Mesenchymal stem cell (in vitro differentiated cells and primary cell): ENCODE measurements around the gene BMPER.

Experiments used
- DNase-seq: peaks from one replicate; pipeline ENCODE4 v3.0.0-alpha.2; 2013
- H2AFZ ChIP-seq: one replicate; pipeline ENCODE4 v1.6.1; 2013; ENCODE audit warnings: low read depth, mild to moderate bottlenecking, control low read depth, inconsistent platforms, low read length, moderate library complexity
- H2AK5ac ChIP-seq: 2 replicates; pipeline ENCODE4 v1.6.1; 2013; ENCODE audit warnings: low read length, moderate library complexity, mild to moderate bottlenecking, inconsistent platforms; ENCODE audit not compliant: severe bottlenecking
- H2BK120ac ChIP-seq: one replicate; pipeline ENCODE4 v1.6.1; 2013; ENCODE audit warnings: low read depth, mild to moderate bottlenecking, inconsistent platforms, low read length, moderate library complexity
- H2BK12ac ChIP-seq, 2 experiments: one replicate each; pipeline ENCODE4 v1.6.1; 2013; ENCODE audit warnings: inconsistent platforms in 2 of 2, low read length in 2 of 2, mild to moderate bottlenecking in 2 of 2, moderate library complexity in 2 of 2, control low read depth in 1 of 2
- H2BK15ac ChIP-seq: one replicate; pipeline ENCODE4 v1.6.1; 2013; ENCODE audit warnings: mild to moderate bottlenecking, low read depth, inconsistent platforms; ENCODE audit not compliant: poor library complexity, severe bottlenecking
- H2BK5ac ChIP-seq: 2 replicates; pipeline ENCODE4 v1.6.1; 2013; ENCODE audit warnings: low read depth, mild to moderate bottlenecking, low read length, control low read depth, inconsistent platforms; ENCODE audit not compliant: poor library complexity, severe bottlenecking
- H3K14ac ChIP-seq, 2 experiments: one replicate each; pipeline ENCODE4 v1.6.1; 2013; ENCODE audit warnings: inconsistent platforms in 2 of 2, low read length in 2 of 2, control low read depth in 1 of 2, mild to moderate bottlenecking in 1 of 2, moderate library complexity in 1 of 2
- H3K18ac ChIP-seq, 2 experiments: one replicate each; pipeline ENCODE4 v1.6.1; 2013; ENCODE audit warnings: inconsistent platforms in 2 of 2, low read length in 2 of 2, control low read depth in 1 of 2, low read depth in 1 of 2, mild to moderate bottlenecking in 1 of 2
- H3K23ac ChIP-seq, 2 experiments: one replicate each; pipeline ENCODE4 v1.6.1; 2013; ENCODE audit warnings: inconsistent platforms in 2 of 2, low read length in 2 of 2, mild to moderate bottlenecking in 2 of 2, moderate library complexity in 2 of 2, control low read depth in 1 of 2
- H3K27ac ChIP-seq: 2 replicates; pipeline ENCODE4 v1.5.1; 2013; ENCODE audit warnings: mild to moderate bottlenecking, moderate library complexity, low read length, control low read depth, inconsistent platforms; ENCODE audit not compliant: poor library complexity, severe bottlenecking
- H3K27me3 ChIP-seq, 2 experiments: 2 replicates each; pipeline versions ENCODE4 v1.6.1 to v1.7.0; 2013; ENCODE audit warnings: low read length in 2 of 2, mild to moderate bottlenecking in 2 of 2, moderate library complexity in 2 of 2, control low read depth in 1 of 2, inconsistent platforms in 1 of 2; ENCODE audit not compliant: control insufficient read depth in 1 of 2, insufficient read depth in 1 of 2
- H3K36me3 ChIP-seq, 2 experiments: 2 replicates each; pipeline versions ENCODE4 v1.6.1 to v1.7.0; 2013; ENCODE audit warnings: low read length in 2 of 2, control low read depth in 1 of 2, inconsistent platforms in 1 of 2, low read depth in 1 of 2, mild to moderate bottlenecking in 1 of 2; ENCODE audit not compliant: insufficient read depth in 2 of 2, control insufficient read depth in 1 of 2
- H3K4ac ChIP-seq, 2 experiments: one replicate each; pipeline ENCODE4 v1.6.1; 2013; ENCODE audit warnings: inconsistent platforms in 2 of 2, low read length in 2 of 2, mild to moderate bottlenecking in 2 of 2, moderate library complexity in 2 of 2, control low read depth in 1 of 2, low read depth in 1 of 2
- H3K4me1 ChIP-seq: 2 replicates; pipeline ENCODE4 v1.6.1; 2013; ENCODE audit warnings: low read depth, low read length, control low read depth; ENCODE audit not compliant: control insufficient read depth, insufficient read depth
- H3K4me2 ChIP-seq: 2 replicates; pipeline ENCODE4 v1.6.1; 2013; ENCODE audit warnings: low read length, mild to moderate bottlenecking, inconsistent platforms; ENCODE audit not compliant: poor library complexity, severe bottlenecking
- H3K4me3 ChIP-seq, 2 experiments: 2 replicates each; pipeline versions ENCODE4 v1.5.1 to v1.7.0; 2013; ENCODE audit warnings: low read length in 2 of 2, mild to moderate bottlenecking in 2 of 2, control low read depth in 1 of 2, low read depth in 1 of 2; ENCODE audit not compliant: insufficient read depth in 1 of 2
- H3K79me1 ChIP-seq: replicated peaks from 2 replicates; pipeline ENCODE4 v1.6.1; 2013; ENCODE audit warnings: mild to moderate bottlenecking, control low read depth, low read length, inconsistent platforms; ENCODE audit not compliant: poor library complexity, severe bottlenecking
- H3K9ac ChIP-seq: 2 replicates; pipeline ENCODE4 v1.7.0; 2013; ENCODE audit warnings: mild to moderate bottlenecking, low read length, moderate library complexity
- H3K9me3 ChIP-seq: 2 replicates; pipeline ENCODE4 v1.7.0; 2013; ENCODE audit warnings: mild to moderate bottlenecking, low read length; ENCODE audit not compliant: control insufficient read depth
- H4K8ac ChIP-seq: one replicate; pipeline ENCODE4 v1.6.1; 2013; ENCODE audit warnings: inconsistent platforms, mild to moderate bottlenecking, low read length, moderate library complexity
- H4K91ac ChIP-seq: one replicate; pipeline ENCODE4 v1.6.1; 2013; ENCODE audit warnings: mild to moderate bottlenecking, low read length, inconsistent platforms
- WGBS: methylation state at CpG from one replicate; pipeline ENCODE4 v1.1.7; 2013; ENCODE audit warnings: mixed read lengths; 5-methylcytosine and 5-hydroxymethylcytosine counted together

The BMPER gene

DNA sequence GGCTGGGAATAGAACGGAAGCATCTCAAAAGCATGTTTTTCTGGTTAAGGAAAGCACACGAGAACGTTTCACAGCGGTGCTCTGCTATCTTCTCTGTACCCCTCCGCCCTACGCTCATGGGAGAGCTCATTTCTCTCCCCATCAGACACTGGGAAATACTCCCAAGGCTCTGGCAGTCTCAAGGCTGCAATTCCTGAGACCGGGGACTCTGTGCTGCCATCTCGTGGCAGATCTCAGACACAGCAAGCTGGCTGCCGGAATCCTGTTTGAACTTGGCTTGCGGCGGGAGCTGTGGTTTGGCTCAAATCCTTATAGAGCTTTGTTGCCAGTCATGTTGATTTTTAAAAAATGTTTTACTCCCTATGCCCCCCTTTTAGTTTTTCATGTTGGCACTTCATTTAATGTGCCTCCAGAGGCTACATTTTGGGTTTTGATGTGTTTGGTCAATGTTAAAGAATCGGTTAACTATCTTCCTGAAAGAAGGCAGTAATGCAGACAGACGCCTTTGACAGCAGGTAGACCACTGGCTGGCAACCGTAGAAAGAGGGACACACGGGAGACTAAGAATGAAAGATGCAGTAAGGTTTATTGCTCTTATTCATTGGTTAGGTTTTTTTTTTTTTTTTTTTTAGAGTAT is 27.6 kb downstream of the BMPER start:
- Histone ChIP-seq H2BK120ac (no peak overlapping the region), H3K23ac (no peak overlapping the region), H3K4me2 (no peak overlapping the region), H2AK5ac (no peak overlapping the region), H2BK12ac (no peak overlapping the region), H3K27me3 (peaks cover 0 to 3% of the 10 kb centered on the region in 2 experiments), H4K91ac (no peak overlapping the region), H3K9ac (peak overlapping the region; percentile 85), H3K4ac (no peak overlapping the region), H3K18ac (no peak overlapping the region), H2AFZ (no peak overlapping the region), H3K14ac (no peak overlapping the region), H3K27ac (no peak overlapping the region), H3K36me3 (peaks cover 0 to 52% of the 10 kb centered on the region in 2 experiments), H3K9me3 (no peaks in the 10 kb centered on the region), H2BK15ac (no peak overlapping the region), H3K4me1 (peaks cover 5% of the 10 kb centered on the region), H4K8ac (no peak overlapping the region), H3K79me1 (no peaks in the 10 kb centered on the region), H2BK5ac (no peak overlapping the region), H3K4me3 (peak overlapping the region in 1 of 2 experiments; percentile 46)
- WGBS, result 27% methylated on average over 13 of the region's 15 CpGs
- DNase-seq, result peak; percentile 80

DNA sequence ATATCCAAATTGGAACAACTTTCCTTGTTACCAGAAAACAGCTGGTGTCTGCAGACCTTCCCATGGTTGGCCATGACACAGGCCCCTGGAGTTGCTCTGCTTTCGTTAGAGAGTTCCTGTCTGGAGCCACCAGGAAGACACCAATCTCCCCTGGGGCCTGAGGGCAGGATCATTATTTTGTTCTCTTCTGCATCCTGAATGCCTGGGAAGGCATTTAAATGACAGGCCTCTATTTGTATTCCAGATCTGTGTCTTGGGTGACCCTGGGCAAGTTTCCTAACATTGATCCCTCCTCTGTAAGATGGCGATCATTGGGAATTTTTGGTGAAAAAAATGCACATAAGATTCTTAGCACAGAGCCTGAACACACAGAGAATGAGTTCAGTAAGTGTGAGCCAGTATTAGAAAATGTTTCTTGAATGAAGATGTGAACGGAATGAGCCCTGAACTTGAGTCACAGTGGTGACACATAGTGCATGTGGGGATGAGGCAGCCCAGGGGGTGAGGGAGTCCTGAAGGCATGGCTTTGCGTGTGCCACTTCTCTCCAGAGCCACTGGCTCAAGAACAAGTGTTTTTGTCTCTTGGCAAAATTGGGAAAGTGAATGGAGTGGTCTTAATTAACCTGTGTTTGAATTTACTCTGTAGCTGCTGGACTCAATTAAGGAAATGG is 28.4 kb downstream of the BMPER start:
- peak; percentile 83 for DNase-seq
- H3K4me1 ChIP-seq, result peaks cover 5% of the 10 kb centered on the region
- no peak overlapping the region for H3K23ac ChIP-seq
- H2AFZ ChIP-seq, result no peak overlapping the region
- H3K14ac ChIP-seq, result no peak overlapping the region
- peak overlapping the region in 1 of 2 experiments; percentile 36 for H3K4me3 ChIP-seq
- H3K27ac ChIP-seq, result no peak overlapping the region
- no peak overlapping the region for H2BK5ac ChIP-seq
- H2BK15ac ChIP-seq, result no peak overlapping the region
- H3K9me3 ChIP-seq, result no peaks in the 10 kb centered on the region
- peaks cover 0 to 52% of the 10 kb centered on the region in 2 experiments for H3K36me3 ChIP-seq
- no peak overlapping the region for H3K4ac ChIP-seq
- WGBS, result 39% methylated on average over 4 of the region's 4 CpGs
- no peak overlapping the region for H3K4me2 ChIP-seq
- H4K91ac ChIP-seq, result no peak overlapping the region
- H3K79me1 ChIP-seq, result no peaks in the 10 kb centered on the region
- H2BK12ac ChIP-seq, result no peak overlapping the region
- no peak overlapping the region for H4K8ac ChIP-seq
- H2AK5ac ChIP-seq, result no peak overlapping the region
- H3K27me3 ChIP-seq, result peaks cover 0 to 3% of the 10 kb centered on the region in 2 experiments
- no peak overlapping the region for H3K18ac ChIP-seq
- no peak overlapping the region for H2BK120ac ChIP-seq
- H3K9ac ChIP-seq, result peak overlapping the region; percentile 85

GRCh38 chr7:33934391-33934790 is 29.1 kb downstream of the BMPER start:
- WGBS, result 93% methylated on average over 1 of the region's 2 CpGs
- Histone ChIP-seq H3K27me3 (peaks cover 0 to 3% of the 10 kb centered on the region in 2 experiments), H3K4me2 (no peak overlapping the region), H2BK120ac (no peak overlapping the region), H3K27ac (no peak overlapping the region), H2BK15ac (no peak overlapping the region), H3K23ac (no peak overlapping the region), H2AFZ (no peak overlapping the region), H3K14ac (no peak overlapping the region), H2BK12ac (peak overlapping the region in 1 of 2 experiments; percentile 10), H2BK5ac (no peak overlapping the region), H4K91ac (no peak overlapping the region), H4K8ac (no peak overlapping the region), H3K4me3 (no peak overlapping the region), H3K36me3 (peaks cover 0 to 53% of the 10 kb centered on the region in 2 experiments), H3K4ac (no peak overlapping the region), H2AK5ac (no peak overlapping the region), H3K18ac (no peak overlapping the region), H3K79me1 (no peaks in the 10 kb centered on the region), H3K9ac (peak overlapping the region; percentile 85), H3K4me1 (peaks cover 5% of the 10 kb centered on the region), H3K9me3 (no peaks in the 10 kb centered on the region)
- DNase-seq, result no peak

GRCh38 chr7:33936503-33936902 is 31.2 kb downstream of the BMPER start:
- H3K4me1 ChIP-seq, result peaks cover 5% of the 10 kb centered on the region
- H3K79me1 ChIP-seq, result no peaks in the 10 kb centered on the region
- peaks cover 0 to 3% of the 10 kb centered on the region in 2 experiments for H3K27me3 ChIP-seq
- H3K27ac ChIP-seq, result no peak overlapping the region
- no peak overlapping the region for H2BK12ac ChIP-seq
- no peak overlapping the region for H2BK120ac ChIP-seq
- H3K4ac ChIP-seq, result no peak overlapping the region
- H2BK15ac ChIP-seq, result no peak overlapping the region
- H3K4me2 ChIP-seq, result no peak overlapping the region
- H3K14ac ChIP-seq, result no peak overlapping the region
- H3K36me3 ChIP-seq, result peaks cover 0 to 58% of the 10 kb centered on the region in 2 experiments
- 100% methylated on average over 2 of the region's 5 CpGs for WGBS
- H3K9me3 ChIP-seq, result no peaks in the 10 kb centered on the region
- no peak overlapping the region for H2AFZ ChIP-seq
- no peak overlapping the region for H4K91ac ChIP-seq
- no peak overlapping the region for H2AK5ac ChIP-seq
- no peak overlapping the region for H3K18ac ChIP-seq
- no peak overlapping the region for H3K9ac ChIP-seq
- H3K23ac ChIP-seq, result no peak overlapping the region
- H4K8ac ChIP-seq, result no peak overlapping the region
- no peak overlapping the region for H3K4me3 ChIP-seq
- DNase-seq, result no peak
- H2BK5ac ChIP-seq, result no peak overlapping the region
